H1 (cell line): ENCODE measurements around the gene ANKH. TPM values are rescaled to one million over a fixed set of nuclear protein-coding genes. Genes with fewer than 3 reads are reported as not detected.

ENCODE experiments used
- BRCA1 ChIP-seq: IDR thresholded peaks from 2 replicates; pipeline ENCODE4 v1.6.1; 2012; ENCODE audit warnings: low read depth, low read length, improper control_type of control experiment
- CHD7 ChIP-seq: fragments of 300-600 bp; sonication (generic); IDR thresholded peaks from 2 replicates; pipeline ENCODE4 v1.7.1; 2012; ENCODE audit warnings: low read length, moderate library complexity, mild to moderate bottlenecking, inconsistent platforms; ENCODE audit not compliant: insufficient replicate concordance
- CREB1 ChIP-seq: IDR thresholded peaks from 2 replicates; pipeline ENCODE4 v1.6.1; 2012; ENCODE audit warnings: inconsistent platforms
- CTBP2 ChIP-seq: IDR thresholded peaks from 2 replicates; pipeline ENCODE4 v1.7.0; 2011; ENCODE audit warnings: borderline replicate concordance, mild to moderate bottlenecking, moderate library complexity, mixed read lengths, low read length; ENCODE audit not compliant: insufficient read depth, insufficient read length
- JUN ChIP-seq: IDR thresholded peaks from 2 replicates; pipeline ENCODE4 v1.6.1; 2011; ENCODE audit warnings: low read depth, mild to moderate bottlenecking, improper control_type of control experiment, low read length
- KDM4A ChIP-seq: IDR thresholded peaks from one replicate; pipeline ENCODE4 v1.7.1; 2012; ENCODE audit warnings: low read depth, mild to moderate bottlenecking, moderate library complexity, low read length, inconsistent platforms; ENCODE audit not compliant: severe bottlenecking
- RNF2 ChIP-seq: fragments of 200-900, 300-1000 bp; sonication (generic); IDR thresholded peaks from 2 replicates; pipeline ENCODE4 v1.7.1; 2016; ENCODE audit warnings: borderline replicate concordance, low read depth, mild to moderate bottlenecking, antibody characterized with exemption, low read length; ENCODE audit not compliant: poor library complexity, severe bottlenecking; ENCODE audit errors: missing control alignments
- polyA plus RNA-seq, 7 experiments: library from polyadenylated mRNA; depleted of rRNA in 3 of 7; stranded (reverse) in 5 of 7; unstranded in 2 of 7; fragments of >200 nt in 5 of 7; fragments of 200-250 nt in 2 of 7; gene quantifications; 1 replicate in 5 of 7; 2 replicates in 1 of 7; 4 replicates in 1 of 7; pipeline versions ENCODE4 v1.2.1 to v1.2.3, GENCODE V29; 2011 to 2013; ENCODE audit warnings: missing spikeins in 2 of 7, mixed read lengths in 2 of 7
- total RNA-seq: library from RNA; stranded (reverse); fragmentation: NEBNext Ultra II Directional; extraction: Animal tissue kit (Norgen Biotek cat#: 25700); gene quantifications from 2 replicates; pipeline ENCODE4 v1.2.1, GENCODE V29; 2021

Gene ANKH
- total and polyA plus RNA-seq, 2 of the 8 experiments (the other 6 are each of a cell fraction or from before 2014, with no cell fraction given) = 5.3 to 13.0 TPM

- TF ChIP-seq CHD7 (no peak), CTBP2 (no peak), RNF2 (no peak), JUN (no peak), BRCA1 (no peak), KDM4A (no peak), CREB1 (no peak)
Measured at GRCh38 chr5:14824499-14824898, 47.1 kb downstream of the ANKH start (continued).
